Aorta (tissue), 5 donors: ENCODE data around the gene TOMM20L. TPM values are rescaled to one million over a fixed set of nuclear protein-coding genes. Genes with fewer than 3 reads are reported as not detected.
"Not testable (repeated sequence)": the region's sequence is repeated elsewhere in the genome, so short reads cannot be mapped to it uniquely, and the experiment has no call there.

ENCODE experiments used
- ATAC-seq: fragments of 200-7000 bp; cut with Tn5 transposase; one replicate; pipeline ENCODE4 v1.9.1; 2022; ENCODE audit warnings: moderate library complexity; ENCODE audit not compliant: low FRiP score
- DNase-seq, 2 donors: peaks; one replicate each; pipeline ENCODE4 v3.0.0-alpha.2; 2020
- H3K27ac ChIP-seq, 2 donors: one replicate each; pipeline ENCODE4 v1.5.1; 2013; ENCODE audit warnings: low read length in 2 of 2, mild to moderate bottlenecking in 2 of 2, moderate library complexity in 2 of 2, control low read depth in 1 of 2, inconsistent platforms in 1 of 2, low read depth in 1 of 2
- H3K27me3 ChIP-seq, 2 donors: one replicate each; pipeline ENCODE4 v1.6.1; 2013; ENCODE audit warnings: control low read depth in 1 of 2, low read length in 1 of 2, mild to moderate bottlenecking in 1 of 2, moderate library complexity in 1 of 2; ENCODE audit not compliant: insufficient read depth in 2 of 2, control insufficient read depth in 1 of 2
- H3K36me3 ChIP-seq, 2 donors: one replicate each; pipeline ENCODE4 v1.6.1; 2013; ENCODE audit warnings: control low read depth in 1 of 2, low read length in 1 of 2, mild to moderate bottlenecking in 1 of 2; ENCODE audit not compliant: insufficient read depth in 2 of 2, control insufficient read depth in 1 of 2
- H3K4me1 ChIP-seq, 2 donors: one replicate each; pipeline ENCODE4 v1.6.1; 2013; ENCODE audit warnings: low read length in 2 of 2, control low read depth in 1 of 2, mild to moderate bottlenecking in 1 of 2, moderate library complexity in 1 of 2; ENCODE audit not compliant: insufficient read depth in 2 of 2, control insufficient read depth in 1 of 2
- H3K4me3 ChIP-seq, 2 donors: one replicate each; pipeline ENCODE4 v1.5.1; 2013; ENCODE audit warnings: low read length in 2 of 2, control low read depth in 1 of 2, mild to moderate bottlenecking in 1 of 2
- H3K9me3 ChIP-seq: one replicate; pipeline ENCODE4 v1.6.1; 2013; ENCODE audit warnings: mild to moderate bottlenecking, low read length; ENCODE audit not compliant: control insufficient read depth
- WGBS, 2 donors: extraction: QIAGEN DNeasy Blood & Tissue Kit; methylation state at CpG; one replicate each; pipeline ENCODE4 v1.1.7; 2013; 5-methylcytosine and 5-hydroxymethylcytosine counted together
- intact Hi-C, 2 donors: fragments of 100-400 bp; cut with DNase I; formaldehyde crosslinking; loops; one replicate each; pipeline versions ENCODE4 v1.14.2 to v1.15.0; 2022
- long read RNA-seq, 2 donors: library from polyadenylated mRNA; unstranded; transcript quantifications; one replicate each; pipeline ENCODE4 v2.0.0, GENCODE V29; 2020 to 2021
- polyA plus RNA-seq, 2 donors: library from polyadenylated mRNA; stranded (reverse); fragments of 200-250 nt; gene quantifications; one replicate each; pipeline ENCODE4 v1.2.3, GENCODE V29; 2013
- total RNA-seq, 2 donors: library from RNA; stranded (reverse); fragmentation: NEBNext Ultra II Directional; extraction: Animal tissue kit (Norgen Biotek cat#: 25700); gene quantifications; one replicate each; pipeline ENCODE4 v1.2.1, GENCODE V29; 2021
- donor health status: healthy with polysubstance abuse.
- donor health status: Bipolar disorder and iron deficiency.
- donor health status: DM: no; HTN: no; CAD: no.
- donor health status: DM: no; HTN: no; CAD: no.
- donor health status: DM: yes; HTN: yes; CAD: no.

TOMM20L gene
- total RNA-seq = not detected
- not detected for polyA plus RNA-seq
- long read RNA-seq, donor 1 = 0 reads
- long read RNA-seq, donor 2 = 0 reads

DNA sequence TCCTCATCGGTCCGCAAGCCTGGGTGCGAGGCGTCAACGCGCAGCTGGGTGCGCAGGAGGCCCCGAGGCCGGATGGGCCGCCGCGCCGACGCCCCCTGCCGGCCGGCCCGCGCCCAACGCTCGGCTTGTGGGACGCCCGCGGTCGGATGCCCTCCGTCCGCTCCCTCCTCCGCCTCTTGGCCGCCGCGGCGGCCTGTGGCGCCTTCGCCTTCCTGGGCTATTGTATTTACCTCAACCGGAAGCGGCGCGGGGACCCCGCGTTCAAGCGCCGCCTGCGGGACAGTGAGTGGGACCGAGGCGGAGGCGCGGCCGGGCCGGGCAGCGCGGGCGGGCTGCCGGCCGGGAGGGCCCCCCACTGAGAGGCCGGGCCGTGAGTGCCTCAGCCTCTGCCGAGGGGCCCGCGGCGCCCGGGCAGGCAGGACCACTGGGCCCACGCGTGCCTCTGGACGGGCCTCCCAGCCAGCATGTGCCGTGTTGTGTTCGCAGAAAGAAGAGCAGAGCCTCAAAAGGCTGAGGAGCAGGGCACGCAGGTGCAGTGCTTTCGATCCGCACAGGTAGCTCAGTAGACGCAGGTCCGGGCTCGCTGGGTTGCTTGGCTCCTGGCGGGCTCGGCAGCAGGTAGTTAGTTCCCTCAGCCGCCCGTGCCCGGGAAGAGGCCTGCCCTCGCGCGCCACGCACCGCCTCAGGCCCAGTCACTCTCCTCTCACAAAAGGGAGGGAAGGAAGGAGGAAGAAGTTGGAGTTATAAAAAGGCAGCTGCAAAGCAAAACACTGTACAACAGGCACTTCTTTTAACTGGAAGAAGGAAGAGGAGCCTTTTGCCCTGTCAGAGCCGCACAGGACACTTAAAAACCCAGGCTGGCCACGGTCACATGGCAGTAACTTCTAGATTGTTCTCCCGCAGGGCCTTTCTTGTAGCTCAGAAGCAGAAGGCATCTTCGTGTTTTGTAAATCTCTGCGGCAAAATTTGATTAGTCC is at the start of gene TOMM20L:
Gene TOMM20L, plus strand, starts transcription at position 119 of the 977 bp plus-strand sequence. Its CDS starts 28 bp downstream, at position 147.
- WGBS, 2 donors = 8% methylated on average over 75 to 86 of the region's 86 CpGs
- DNase-seq (peak; percentile 82 to 92), ATAC-seq (peak; percentile 93)
- Histone ChIP-seq H3K36me3 (no peaks in the 10 kb centered on the region), H3K27me3 (no peaks in the 10 kb centered on the region), H3K9me3 (no peaks in the 10 kb centered on the region), H3K27ac (peak within 1 kb of the TSS in 1 of 2 donors; percentile 41), H3K4me1 (no peaks in the 10 kb centered on the region), H3K4me3 (peak within 1 kb of the TSS; percentile 48 to 77)
- intact Hi-C loops = loop anchor here in 1 of 2 donors (10.0 kb wide), 1 partner anchor 271 kb away; no protein-coding TSS in a partner anchor

DNA sequence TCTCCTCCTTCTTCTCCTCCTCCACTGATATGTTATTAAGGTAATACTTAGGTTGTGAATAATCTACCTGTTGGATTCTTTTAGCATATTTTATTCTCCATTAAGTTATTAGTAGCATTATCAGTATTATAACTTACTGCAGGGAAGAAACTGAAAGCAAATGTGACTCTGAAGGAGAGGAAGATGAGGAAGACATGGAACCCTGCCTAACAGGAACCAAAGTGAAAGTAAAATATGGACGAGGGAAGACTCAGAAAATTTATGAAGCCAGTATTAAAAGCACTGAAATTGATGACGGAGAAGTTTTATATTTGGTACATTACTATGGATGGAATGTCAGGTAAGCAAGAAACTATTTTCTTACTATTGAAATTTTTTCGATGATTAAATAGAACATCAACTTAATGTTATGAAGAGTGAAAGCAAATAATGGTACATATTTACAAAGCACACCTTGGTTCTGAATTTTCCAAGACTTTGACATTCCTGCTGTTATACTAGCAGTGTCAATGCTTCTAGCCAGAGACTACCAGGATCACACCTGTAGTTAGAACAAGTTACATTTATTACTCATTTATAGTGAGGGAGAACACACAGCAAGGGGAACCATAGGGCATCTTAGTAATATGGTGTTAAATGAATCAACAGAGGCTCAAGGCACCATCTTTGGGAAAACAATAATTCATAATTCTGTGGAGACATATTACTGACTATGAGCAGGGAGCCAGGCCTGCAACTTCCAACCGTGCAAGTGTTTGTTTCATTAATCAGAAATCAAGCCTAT is 42.0 kb upstream of the TOMM20L start:
- H3K27me3 ChIP-seq = no peaks in the 10 kb centered on the region
- no peaks in the 10 kb centered on the region for H3K9me3 ChIP-seq
- intact Hi-C loops = no loop called here
- DNase-seq (no peak), ATAC-seq (no peak)
- no peak overlapping the region for H3K27ac ChIP-seq
- WGBS, 2 donors = 73 to 81% methylated on average over 4 of the region's 4 CpGs
- no peaks in the 10 kb centered on the region for H3K4me1 ChIP-seq
- H3K36me3 ChIP-seq = peaks cover 0 to 4% of the 10 kb centered on the region in 2 donors
- H3K4me3 ChIP-seq = peak overlapping the region in 1 of 2 donors; percentile 34

DNA sequence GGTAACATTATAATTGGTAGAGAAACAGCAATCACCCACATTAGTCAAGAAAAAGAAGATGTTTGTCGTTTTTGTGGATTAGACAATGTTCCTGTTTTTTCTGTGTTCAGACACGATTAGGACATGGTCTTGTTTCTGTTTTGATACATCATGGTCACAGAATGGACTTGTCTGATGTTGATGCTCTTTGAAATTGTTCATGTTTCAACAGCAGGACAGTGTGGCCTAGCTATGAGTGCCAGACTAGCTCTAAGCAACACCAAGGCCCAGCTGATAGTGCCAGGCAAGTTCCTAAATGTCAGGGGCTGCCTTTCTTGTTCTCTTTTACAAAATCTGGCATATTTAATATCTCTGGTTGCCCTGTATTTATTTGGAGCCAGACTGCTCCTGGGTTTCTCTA is 40.9 kb upstream of the TOMM20L start:
- intact Hi-C loops = no loop called here
- 91 to 92% methylated on average over 2 of the region's 2 CpGs for WGBS, 2 donors
- Histone ChIP-seq H3K4me3 (no peak overlapping the region), H3K36me3 (peaks cover 0 to 4% of the 10 kb centered on the region in 2 donors), H3K27ac (no peak overlapping the region), H3K4me1 (no peaks in the 10 kb centered on the region), H3K27me3 (no peaks in the 10 kb centered on the region), H3K9me3 (no peaks in the 10 kb centered on the region)
- DNase-seq (no peak), ATAC-seq (no peak)

DNA sequence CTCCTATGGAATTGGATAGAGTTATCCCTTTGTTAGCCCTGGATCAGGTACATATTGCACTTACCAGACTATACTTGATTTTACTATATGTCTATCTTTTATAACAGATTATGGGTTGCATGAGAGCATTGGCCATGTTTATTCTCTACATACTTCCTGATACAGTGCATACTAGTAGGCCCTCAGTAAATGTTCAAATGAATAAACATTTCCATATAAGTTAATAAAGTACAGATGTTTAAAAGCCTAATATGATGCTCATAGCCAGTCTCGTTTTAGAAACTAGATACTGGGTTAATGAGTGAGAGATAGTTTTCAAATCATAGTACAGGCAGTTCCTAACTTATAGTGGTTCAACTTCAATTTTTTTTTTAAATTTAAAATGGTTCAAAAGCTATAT is 39.5 kb upstream of the TOMM20L start:
- Histone ChIP-seq H3K27ac (no peak overlapping the region), H3K27me3 (no peaks in the 10 kb centered on the region), H3K9me3 (no peaks in the 10 kb centered on the region), H3K36me3 (peaks cover 0 to 2% of the 10 kb centered on the region in 2 donors), H3K4me1 (no peaks in the 10 kb centered on the region), H3K4me3 (no peak overlapping the region)
- DNase-seq (no peak), ATAC-seq (no peak)
- WGBS, 2 donors = 88 to 91% methylated on average over 1 of the region's 1 CpG
- intact Hi-C loops = no loop called here

DNA sequence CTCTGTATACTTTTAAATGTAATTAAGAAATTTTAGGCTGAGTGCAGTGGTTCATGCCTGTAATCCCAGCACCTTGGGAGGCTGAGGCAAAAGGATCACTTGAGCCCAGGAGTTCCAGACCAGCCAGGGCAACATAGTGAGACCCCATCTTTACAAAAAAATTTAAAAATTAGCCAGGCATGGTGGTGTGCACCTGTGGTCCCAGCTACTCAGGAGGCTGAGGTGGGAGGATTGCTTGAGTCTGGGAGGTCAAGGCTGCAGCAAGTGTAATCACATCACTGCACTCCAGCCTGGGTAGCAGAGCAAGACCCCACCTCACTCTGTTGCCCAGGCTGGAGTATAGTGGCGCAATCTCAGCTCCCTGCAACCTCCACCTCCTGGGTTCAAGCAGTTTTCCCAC is 33.5 kb upstream of the TOMM20L start:
- ATAC-seq, H3K9me3 ChIP-seq, H3K27ac ChIP-seq, DNase-seq, H3K4me1 ChIP-seq, intact Hi-C loops, H3K4me3 ChIP-seq, H3K27me3 ChIP-seq, H3K36me3 ChIP-seq: not testable (repeated sequence)
- 93 to 100% methylated on average over 1 of the region's 1 CpG for WGBS, 2 donors

DNA sequence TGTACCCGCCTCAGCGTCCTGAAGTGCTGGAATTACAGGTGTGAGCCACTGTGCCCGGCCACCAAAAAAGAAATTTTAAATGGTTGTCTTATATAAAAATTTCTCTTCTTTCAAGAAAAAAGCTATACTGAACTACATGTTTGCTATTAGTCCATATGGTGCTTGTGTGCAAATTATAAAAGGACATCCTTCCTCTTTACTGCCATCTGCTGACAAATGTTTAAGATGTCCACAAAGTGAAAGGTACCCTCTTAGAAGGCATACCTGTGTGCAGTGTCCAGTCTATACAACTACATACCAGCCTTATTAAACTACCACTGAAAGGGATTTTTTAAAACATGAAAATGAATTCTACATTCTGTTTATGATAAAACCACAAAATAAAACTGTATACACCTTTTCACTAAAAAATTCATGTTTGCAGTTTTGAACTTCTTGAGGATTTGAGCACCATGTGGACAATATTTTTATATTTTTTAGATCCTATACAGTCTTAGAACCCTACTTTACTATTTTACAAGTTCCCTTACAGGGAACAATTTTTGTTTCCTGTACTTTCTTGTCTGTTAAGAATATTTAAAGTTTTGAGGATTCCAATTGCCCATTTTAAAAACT is 32.8 kb upstream of the TOMM20L start:
- no peak overlapping the region for H3K4me3 ChIP-seq
- DNase-seq (no peak), ATAC-seq (no peak)
- peaks cover 0 to 2% of the 10 kb centered on the region in 2 donors for H3K36me3 ChIP-seq
- no peaks in the 10 kb centered on the region for H3K4me1 ChIP-seq
- H3K9me3 ChIP-seq = no peaks in the 10 kb centered on the region
- no peaks in the 10 kb centered on the region for H3K27me3 ChIP-seq
- intact Hi-C loops = no loop called here
- 94 to 95% methylated on average over 3 of the region's 3 CpGs for WGBS, 2 donors
- H3K27ac ChIP-seq = no peak overlapping the region

DNA sequence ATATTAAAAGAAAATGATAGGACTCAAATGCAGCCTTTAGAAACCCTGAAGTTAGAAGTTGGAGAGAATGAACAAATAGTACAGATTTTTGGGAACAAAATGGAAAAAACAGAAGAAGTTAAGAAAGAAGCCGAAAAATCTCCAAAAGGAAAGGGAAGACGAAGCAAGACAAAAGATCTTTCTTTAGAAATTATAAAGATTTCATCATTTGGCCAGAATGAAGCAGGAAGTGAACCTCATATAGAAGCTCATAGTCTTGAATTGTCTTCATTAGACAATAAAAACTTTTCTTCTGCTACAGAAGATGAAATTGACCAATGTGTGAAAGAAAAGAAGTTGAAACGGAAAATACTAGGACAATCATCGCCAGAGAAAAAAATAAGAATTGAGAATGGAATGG is 31.4 kb upstream of the TOMM20L start:
- DNase-seq (no peak), ATAC-seq (no peak)
- Histone ChIP-seq H3K27ac (no peak overlapping the region), H3K36me3 (peaks cover 0 to 4% of the 10 kb centered on the region in 2 donors), H3K27me3 (no peaks in the 10 kb centered on the region), H3K9me3 (no peaks in the 10 kb centered on the region), H3K4me1 (no peaks in the 10 kb centered on the region), H3K4me3 (no peak overlapping the region)
- WGBS, 2 donors = 90% methylated on average over 4 of the region's 4 CpGs
- intact Hi-C loops = no loop called here

DNA sequence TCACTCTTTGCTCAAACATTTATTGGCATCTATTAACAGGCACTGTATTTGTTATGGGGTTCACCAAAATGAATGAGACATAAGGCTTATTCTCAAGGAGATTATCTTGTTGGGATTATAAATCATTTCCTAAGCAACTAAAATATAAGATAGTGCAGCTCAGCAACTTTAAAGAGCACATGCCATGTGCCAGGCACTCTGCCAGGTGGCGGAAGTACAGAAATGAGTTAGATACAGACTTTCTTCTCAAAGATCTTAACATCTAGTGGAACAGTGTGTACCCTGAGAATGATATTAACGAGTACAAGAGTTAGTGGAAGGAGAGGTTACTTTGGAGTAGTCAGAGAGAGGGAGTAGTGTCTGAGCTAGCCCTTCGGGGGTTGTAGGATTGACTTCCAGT is 28.4 kb upstream of the TOMM20L start:
- intact Hi-C loops = no loop called here
- no peak for ATAC-seq
- no peak overlapping the region for H3K4me3 ChIP-seq
- H3K27ac ChIP-seq = no peak overlapping the region
- no peak for DNase-seq
- no peaks in the 10 kb centered on the region for H3K9me3 ChIP-seq
- no peaks in the 10 kb centered on the region for H3K27me3 ChIP-seq
- peaks cover 0 to 4% of the 10 kb centered on the region in 2 donors for H3K36me3 ChIP-seq
- H3K4me1 ChIP-seq = peaks cover 0 to 2% of the 10 kb centered on the region in 2 donors
- WGBS, 2 donors = 65 to 79% methylated on average over 3 of the region's 3 CpGs
